ENCODE data around the gene RBFOX2.

DNA sequence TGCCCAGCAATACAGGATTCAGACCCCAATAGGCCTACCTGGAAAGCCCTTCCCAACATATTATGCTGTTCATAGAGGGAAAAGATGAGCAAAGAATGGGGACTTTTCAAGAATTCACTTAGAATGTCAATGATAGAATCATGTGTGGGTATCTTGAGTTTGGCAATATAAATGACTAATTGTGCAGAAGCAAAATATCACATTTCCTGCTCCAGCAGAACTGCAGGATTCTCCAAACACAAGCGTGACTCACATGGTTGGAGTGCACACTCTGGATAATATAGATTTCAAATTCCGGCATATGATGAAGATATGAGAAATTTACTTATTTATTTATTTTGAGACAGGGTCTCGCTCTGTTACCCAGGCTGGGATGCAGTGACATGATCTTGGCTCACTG, 323.5 kb downstream of the RBFOX2 start:
- TF ChIP-seq POLR2AphosphoS5 (IDR thresholded peaks at IDR 0.05; ENCODE audit: low read depth, low read length) (no peak), TAF1 (IDR thresholded peaks at IDR 0.05; ENCODE audit: borderline replicate concordance, insufficient read depth, low read length) (no peak), SIN3A (IDR thresholded peaks at IDR 0.05; ENCODE audit: borderline replicate concordance, insufficient read depth, low read length) (no peak), FOXP2 (optimal IDR thresholded peaks at IDR 0.05; ENCODE audit: borderline replicate concordance, extremely low read depth, extremely low read length, insufficient read depth) (no peak)
- TF ChIP-seq, protein P1, sequence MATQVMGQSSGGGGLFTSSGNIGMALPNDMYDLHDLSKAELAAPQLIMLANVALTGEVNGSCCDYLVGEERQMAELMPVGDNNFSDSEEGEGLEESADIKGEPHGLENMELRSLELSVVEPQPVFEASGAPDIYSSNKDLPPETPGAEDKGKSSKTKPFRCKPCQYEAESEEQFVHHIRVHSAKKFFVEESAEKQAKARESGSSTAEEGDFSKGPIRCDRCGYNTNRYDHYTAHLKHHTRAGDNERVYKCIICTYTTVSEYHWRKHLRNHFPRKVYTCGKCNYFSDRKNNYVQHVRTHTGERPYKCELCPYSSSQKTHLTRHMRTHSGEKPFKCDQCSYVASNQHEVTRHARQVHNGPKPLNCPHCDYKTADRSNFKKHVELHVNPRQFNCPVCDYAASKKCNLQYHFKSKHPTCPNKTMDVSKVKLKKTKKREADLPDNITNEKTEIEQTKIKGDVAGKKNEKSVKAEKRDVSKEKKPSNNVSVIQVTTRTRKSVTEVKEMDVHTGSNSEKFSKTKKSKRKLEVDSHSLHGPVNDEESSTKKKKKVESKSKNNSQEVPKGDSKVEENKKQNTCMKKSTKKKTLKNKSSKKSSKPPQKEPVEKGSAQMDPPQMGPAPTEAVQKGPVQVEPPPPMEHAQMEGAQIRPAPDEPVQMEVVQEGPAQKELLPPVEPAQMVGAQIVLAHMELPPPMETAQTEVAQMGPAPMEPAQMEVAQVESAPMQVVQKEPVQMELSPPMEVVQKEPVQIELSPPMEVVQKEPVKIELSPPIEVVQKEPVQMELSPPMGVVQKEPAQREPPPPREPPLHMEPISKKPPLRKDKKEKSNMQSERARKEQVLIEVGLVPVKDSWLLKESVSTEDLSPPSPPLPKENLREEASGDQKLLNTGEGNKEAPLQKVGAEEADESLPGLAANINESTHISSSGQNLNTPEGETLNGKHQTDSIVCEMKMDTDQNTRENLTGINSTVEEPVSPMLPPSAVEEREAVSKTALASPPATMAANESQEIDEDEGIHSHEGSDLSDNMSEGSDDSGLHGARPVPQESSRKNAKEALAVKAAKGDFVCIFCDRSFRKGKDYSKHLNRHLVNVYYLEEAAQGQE (IDR thresholded peaks at IDR 0.05; ENCODE audit: insufficient read depth in 1 of 2, low read depth in 2 of 2, low read length in 2 of 2), result no peak
